ENCODE measurements around the gene ZC2HC1C.
"Not testable (repeated sequence)": the region's sequence is repeated elsewhere in the genome, so short reads cannot be mapped to it uniquely, and the experiment has no call there.

ZC2HC1C gene

DNA sequence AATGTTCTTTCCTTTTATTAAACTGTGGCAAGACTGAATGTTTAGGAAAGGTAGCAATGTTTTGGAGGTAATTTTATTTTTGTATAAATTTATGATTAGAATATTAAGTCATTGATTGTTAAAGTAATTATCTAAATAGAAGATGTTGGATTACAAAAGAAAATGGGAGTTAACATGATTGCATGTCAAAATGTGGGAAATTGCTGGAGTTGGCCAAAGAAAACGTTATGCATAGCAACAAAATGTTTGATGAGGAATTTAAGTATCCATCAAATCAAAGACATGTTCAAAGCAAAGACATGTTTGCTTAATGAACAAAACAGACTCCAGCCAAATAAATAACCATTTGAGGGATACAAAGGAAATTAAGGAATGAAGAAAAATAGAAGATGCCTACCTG, 15.0 kb upstream of the ZC2HC1C start:
- no peak for DNase-seq (ENCODE audit: low spot score)

- DNase-seq (ENCODE audit: low spot score), result no peak
Observed at GRCh38 chr14:75059642-75060041, 9.8 kb upstream of the ZC2HC1C start.

DNA sequence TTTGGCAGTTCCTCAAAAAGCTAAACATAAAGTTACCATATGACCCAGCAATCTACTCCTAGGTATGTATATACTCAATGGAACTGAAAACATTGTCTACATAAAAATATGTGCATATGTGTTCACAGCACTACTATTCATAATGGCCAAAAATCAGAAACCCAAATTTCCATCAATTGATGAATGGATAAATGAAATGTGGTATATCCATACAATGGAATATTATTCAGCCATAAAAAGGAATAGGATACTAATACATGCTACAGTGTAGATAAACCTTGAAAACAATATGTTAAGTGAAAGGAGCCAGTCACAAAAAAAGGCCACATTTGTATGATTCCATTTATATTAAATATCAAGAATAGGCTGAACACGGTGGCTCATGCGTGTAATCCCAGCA, 9.0 kb upstream of the ZC2HC1C start:
- no peak for DNase-seq (ENCODE audit: low spot score)

DNA sequence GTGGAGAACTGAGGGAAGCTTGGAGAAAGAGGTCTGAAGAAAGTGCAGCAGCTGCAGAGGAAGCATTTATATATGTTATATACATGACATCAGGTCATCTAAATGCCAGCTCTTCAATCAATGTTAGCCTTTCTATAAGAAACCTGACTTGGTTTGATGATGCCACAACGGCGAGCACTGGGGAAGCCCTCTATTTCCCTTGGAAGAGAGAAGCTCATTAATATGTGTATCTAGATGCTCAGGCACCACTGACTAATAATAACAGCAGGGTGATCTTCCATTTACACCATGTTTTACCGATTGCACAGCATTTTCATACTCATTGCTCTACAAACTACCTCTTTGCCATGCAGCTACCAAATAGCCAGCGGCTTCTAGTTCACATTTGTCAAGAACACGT, 6.4 kb upstream of the ZC2HC1C start:
- DNase-seq (ENCODE audit: low spot score), result no peak

- peak; percentile 86 for DNase-seq (ENCODE audit: low spot score)
Observed at GRCh38 chr14:75063491-75064204, 5.8 kb upstream of the ZC2HC1C start, which contains the start of gene ACYP1. ACYP1 (minus strand) TSS chr14:75064024; CDS start chr14:75063553, 471 bp downstream.

- DNase-seq (ENCODE audit: low spot score), result no peak
Observed at GRCh38 chr14:75064205-75064567, 5.3 kb upstream of the ZC2HC1C start.

DNA sequence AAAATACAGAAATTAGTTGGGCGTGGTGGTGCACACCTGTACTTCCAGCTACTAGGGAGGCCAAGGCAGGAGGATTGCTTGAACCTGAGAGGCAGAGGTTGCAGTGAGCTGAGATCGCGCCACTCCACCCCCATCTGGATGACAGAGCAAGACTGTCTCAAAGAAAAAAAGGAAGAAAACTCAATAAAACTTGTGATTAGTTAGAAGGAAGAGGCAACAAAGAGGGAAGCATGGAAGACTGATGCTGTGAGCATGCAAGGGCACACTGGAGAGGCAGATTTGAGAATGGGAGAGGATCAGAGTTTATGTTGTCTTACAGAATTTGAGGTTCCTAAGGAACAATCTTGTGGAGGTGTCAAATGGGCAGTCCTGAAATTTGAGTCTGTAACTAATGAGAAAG, 2.8 kb upstream of the ZC2HC1C start:
- no peak for DNase-seq (ENCODE audit: low spot score)

DNA sequence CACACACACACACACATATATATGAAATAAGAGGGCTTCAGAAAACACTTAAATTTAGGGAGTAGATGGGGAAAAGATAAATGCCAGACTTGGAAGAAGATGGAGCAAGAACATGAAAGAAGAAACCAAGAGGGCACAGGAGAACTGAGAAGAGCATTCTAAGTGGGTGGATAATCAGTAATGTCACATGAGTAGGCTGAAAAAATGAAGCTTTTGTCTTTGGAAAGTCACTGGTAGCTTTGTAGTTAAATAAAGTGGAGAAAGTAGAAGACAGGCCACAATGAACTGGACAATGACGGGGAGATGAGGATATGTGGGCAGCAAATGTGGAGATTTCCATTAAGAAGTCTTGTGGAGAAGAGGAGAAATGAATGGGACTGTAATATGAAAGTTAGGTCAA, 2.2 kb upstream of the ZC2HC1C start:
- no peak for DNase-seq (ENCODE audit: low spot score)

DNA sequence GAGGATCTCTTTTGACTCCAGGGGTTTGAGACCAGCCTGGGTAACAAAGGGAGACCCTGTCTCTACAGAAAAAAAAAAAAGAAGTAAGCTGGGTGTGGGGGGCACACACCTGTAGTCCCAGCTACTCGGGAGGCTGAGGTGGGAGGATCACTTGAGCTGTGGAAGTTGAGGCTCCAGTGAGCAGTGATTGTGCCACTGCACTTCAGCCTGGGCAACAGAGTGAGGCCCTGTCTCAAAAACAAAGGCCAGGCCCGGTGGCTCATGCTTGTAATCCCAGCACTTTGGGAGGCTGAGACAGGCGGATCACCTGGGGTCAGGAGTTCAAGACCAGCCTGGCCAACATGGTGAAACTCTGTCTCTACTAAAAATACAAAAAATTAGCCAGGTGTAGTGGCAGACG, 1.7 kb upstream of the ZC2HC1C start:
- not testable (repeated sequence) for DNase-seq (ENCODE audit: low spot score)

DNA sequence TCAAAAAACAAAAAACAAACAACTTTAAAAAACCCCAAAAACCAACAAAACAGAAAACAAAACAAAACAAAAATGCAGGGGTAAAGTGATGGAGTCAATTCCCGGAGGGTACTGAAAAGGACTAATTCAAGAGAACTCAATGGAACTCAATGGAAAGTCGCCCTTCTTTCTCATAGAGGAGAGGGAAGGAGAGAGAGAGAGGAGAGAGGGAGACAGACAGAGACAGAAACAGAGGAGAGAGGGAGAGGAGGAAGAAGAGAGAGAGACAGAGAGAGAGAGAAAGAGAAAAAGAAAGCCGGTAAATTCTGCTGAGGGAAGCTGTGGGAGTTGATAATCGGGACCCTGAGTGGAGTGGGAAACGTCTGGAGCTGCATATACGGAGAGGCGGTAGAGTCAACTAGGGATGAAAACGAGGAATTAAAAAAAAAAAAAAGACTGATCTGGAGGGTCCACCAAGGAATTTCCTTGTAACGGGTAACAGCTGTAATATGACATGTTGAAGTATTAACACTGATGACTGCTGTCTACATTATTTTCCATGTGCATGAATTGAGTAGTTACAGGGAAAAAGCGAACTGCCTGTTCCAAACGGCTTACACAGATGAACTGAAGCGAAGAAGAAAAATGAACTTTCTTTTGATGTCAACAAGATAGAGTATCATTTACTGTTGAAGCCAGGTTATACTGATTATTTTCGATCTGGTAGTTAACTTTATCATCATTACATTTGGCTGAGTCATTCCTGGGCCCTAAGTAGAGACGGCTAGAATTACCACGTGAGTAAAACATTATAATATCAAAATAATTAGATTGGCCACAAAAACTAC, 934 bp upstream of the ZC2HC1C start:
- no peak for DNase-seq (ENCODE audit: low spot score)

GRCh38 chr14:75069811-75070145, 337 bp downstream of the ZC2HC1C start:
- DNase-seq (ENCODE audit: low spot score), result peak; percentile 35

GRCh38 chr14:75070383-75070782, 942 bp downstream of the ZC2HC1C start:
- no peak for DNase-seq (ENCODE audit: low spot score)

DNA sequence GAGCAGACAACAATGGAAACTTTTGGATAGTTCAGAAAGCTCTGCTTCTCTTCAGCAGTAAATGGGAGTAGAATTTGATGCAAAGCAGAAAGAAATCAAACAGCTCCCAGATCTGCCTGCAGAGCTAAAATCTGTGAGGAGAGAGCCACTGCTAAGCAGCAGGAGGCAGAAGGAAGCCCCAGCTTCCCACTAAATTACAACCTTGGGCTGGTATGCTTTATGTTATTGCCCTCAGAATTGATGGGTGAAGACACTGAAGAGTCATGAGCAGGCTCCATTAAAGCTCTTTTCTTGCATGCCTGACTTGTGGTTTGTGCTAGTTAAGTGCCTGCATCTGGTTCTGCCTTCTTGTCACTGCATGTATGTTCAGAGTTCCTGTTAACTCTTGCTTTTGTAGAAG, 8.4 kb downstream of the ZC2HC1C start:
- no peak for DNase-seq (ENCODE audit: low spot score)

DNA sequence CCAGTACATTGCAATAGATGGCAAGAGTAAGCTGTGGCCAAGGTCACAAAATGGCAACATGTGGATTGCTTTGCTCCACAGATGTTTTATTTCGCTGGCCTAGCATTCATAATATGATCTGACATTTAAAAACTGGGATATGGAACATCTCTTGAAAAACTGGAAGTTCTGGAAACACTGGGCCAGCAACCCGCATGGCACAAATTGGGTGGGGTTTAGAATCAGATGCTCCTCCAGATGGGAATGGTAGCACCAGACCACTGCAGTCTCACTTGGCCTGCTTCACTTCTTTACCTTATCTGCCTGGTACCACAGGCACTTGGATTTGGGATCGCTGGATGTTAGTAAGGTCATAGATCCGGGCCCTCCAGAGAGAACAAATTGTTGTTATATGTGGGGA, 10.1 kb downstream of the ZC2HC1C start:
- no peak for DNase-seq (ENCODE audit: low spot score)

GRCh38 chr14:75081660-75082229, 12.3 kb downstream of the ZC2HC1C start:
- DNase-seq (ENCODE audit: low spot score), result no peak

- DNase-seq (ENCODE audit: low spot score), result no peak
Observed at GRCh38 chr14:75083271-75083670, 13.8 kb downstream of the ZC2HC1C start.

- DNase-seq (ENCODE audit: low spot score), result no peak
Observed at GRCh38 chr14:75084513-75084912, 15.1 kb downstream of the ZC2HC1C start.

DNA sequence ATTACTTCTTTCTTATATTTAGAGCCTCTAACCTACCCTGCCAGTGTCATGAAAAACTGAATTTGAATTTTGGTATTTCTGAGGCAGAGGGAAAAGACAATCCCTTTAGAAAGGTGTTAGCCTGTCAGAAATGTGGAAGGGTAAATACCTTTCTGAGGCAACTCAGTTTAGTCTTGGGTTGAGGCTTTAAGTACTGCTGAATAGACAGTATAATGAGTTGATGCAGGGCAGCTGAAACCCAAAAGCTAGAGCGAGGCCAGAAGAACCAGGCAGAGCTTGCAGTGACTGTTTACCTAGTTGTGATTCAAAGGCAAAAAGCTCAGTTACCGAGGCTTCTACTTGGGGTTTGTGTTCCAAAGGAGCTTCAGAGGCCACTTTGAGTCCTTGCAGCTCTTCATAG, 18.7 kb downstream of the ZC2HC1C start:
- DNase-seq (ENCODE audit: low spot score), result no peak

- peak; percentile 44 for DNase-seq (ENCODE audit: low spot score)
Observed at GRCh38 chr14:75088566-75089373, 19.3 kb downstream of the ZC2HC1C start.

GRCh38 chr14:75090353-75090752, 20.9 kb downstream of the ZC2HC1C start:
- no peak for DNase-seq (ENCODE audit: low spot score)

DNA sequence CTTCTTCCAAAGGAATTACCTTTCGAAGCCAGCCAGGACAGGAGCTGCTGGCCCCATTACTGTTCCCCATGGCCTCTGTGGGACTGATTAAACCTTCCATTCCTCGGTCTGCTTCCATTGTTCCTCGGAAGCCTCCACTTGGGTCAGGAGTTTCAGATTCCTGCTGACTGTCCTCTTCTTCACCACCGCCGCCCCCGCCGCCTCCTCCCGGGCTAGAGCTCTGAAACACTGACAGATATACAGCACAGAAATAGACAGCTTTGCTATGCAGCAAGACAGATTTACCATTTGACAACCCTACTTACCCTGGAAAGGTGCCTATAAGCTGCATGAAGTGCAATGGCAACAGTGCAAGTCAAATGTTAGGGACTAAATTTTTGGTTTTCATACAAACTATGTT, 21.8 kb downstream of the ZC2HC1C start:
- no peak for DNase-seq (ENCODE audit: low spot score)

GRCh38 chr14:75092698-75093097, 23.3 kb downstream of the ZC2HC1C start:
- no peak for DNase-seq (ENCODE audit: low spot score)

- DNase-seq (ENCODE audit: low spot score), result no peak
Observed at GRCh38 chr14:75094896-75095295, 25.5 kb downstream of the ZC2HC1C start.

Data from HuH-7 (cell line).